ENCODE measurements around the gene ATOX1.
"Not testable (repeated sequence)": the region's sequence is repeated elsewhere in the genome, so short reads cannot be mapped to it uniquely, and the experiment has no call there.

The ATOX1 gene

GRCh38 chr5:151786468-151786867 is 28.0 kb upstream of the ATOX1 start:
- no peaks in the 10 kb centered on the region for H3K9me3 ChIP-seq (ENCODE audit: insufficient read depth, low read length)
- H3K4me3 ChIP-seq (ENCODE audit: low read length), result no peak overlapping the region
- H3K4me1 ChIP-seq (ENCODE audit: low read length), result no peaks in the 10 kb centered on the region; the same call in 1 of the 2 replicates
- H3K4me2 ChIP-seq (ENCODE audit: low read length), result no peak overlapping the region
- peaks cover 17% of the 10 kb centered on the region for H3K36me3 ChIP-seq (replicated peaks; ENCODE audit: low read depth, low read length)
- no peaks in the 10 kb centered on the region for H3K27me3 ChIP-seq (ENCODE audit: low read depth, low read length)
- H2AFZ ChIP-seq (ENCODE audit: low read depth, low read length), result no peak overlapping the region
- H3K79me2 ChIP-seq (ENCODE audit: low read length), result peaks cover 99% of the 10 kb centered on the region
- no peak overlapping the region for H3K27ac ChIP-seq (ENCODE audit: low read length)
- no peak overlapping the region for H3K9ac ChIP-seq (ENCODE audit: low read length)
- TF ChIP-seq CTCF (IDR thresholded peaks at IDR 0.05; ENCODE audit: low read depth, low read length) (no peak), EZH2phosphoT487 (IDR thresholded peaks at IDR 0.05; ENCODE audit: low read depth) (no peak)
- H4K20me1 ChIP-seq (ENCODE audit: insufficient read depth, low read length), result peaks cover 72% of the 10 kb centered on the region

GRCh38 chr5:151784141-151784540 is 25.7 kb upstream of the ATOX1 start:
- Histone ChIP-seq H3K9me3 (ENCODE audit: insufficient read depth, low read length) (no peaks in the 10 kb centered on the region), H3K79me2 (ENCODE audit: low read length) (peaks cover 100% of the 10 kb centered on the region), H2AFZ (ENCODE audit: low read depth, low read length) (no peak overlapping the region), H3K27ac (ENCODE audit: low read length) (no peak overlapping the region), H4K20me1 (ENCODE audit: insufficient read depth, low read length) (peaks cover 89% of the 10 kb centered on the region), H3K27me3 (ENCODE audit: low read depth, low read length) (no peaks in the 10 kb centered on the region), H3K9ac (ENCODE audit: low read length) (no peak overlapping the region), H3K4me1 (ENCODE audit: low read length) (peaks cover 12% of the 10 kb centered on the region), H3K4me3 (ENCODE audit: low read length) (no peak overlapping the region), H3K36me3 (replicated peaks; ENCODE audit: low read depth, low read length) (peaks cover under 1% of the 10 kb centered on the region), H3K4me2 (ENCODE audit: low read length) (no peak overlapping the region)
- TF ChIP-seq EZH2phosphoT487 (IDR thresholded peaks at IDR 0.05; ENCODE audit: low read depth), result no peak
- TF ChIP-seq CTCF (IDR thresholded peaks at IDR 0.05; ENCODE audit: low read depth, low read length), result no peak

GRCh38 chr5:151783664-151784063 is 25.2 kb upstream of the ATOX1 start:
- H3K27me3 ChIP-seq (ENCODE audit: low read depth, low read length); H3K4me2 ChIP-seq (ENCODE audit: low read length); H3K4me3 ChIP-seq (ENCODE audit: low read length); H2AFZ ChIP-seq (ENCODE audit: low read depth, low read length); H3K36me3 ChIP-seq (replicated peaks; ENCODE audit: low read depth, low read length); H3K9ac ChIP-seq (ENCODE audit: low read length); H3K9me3 ChIP-seq (ENCODE audit: insufficient read depth, low read length); H3K27ac ChIP-seq (ENCODE audit: low read length): not testable (repeated sequence)
- Histone ChIP-seq H3K79me2 (ENCODE audit: low read length) (peaks cover 100% of the 10 kb centered on the region), H3K4me1 (ENCODE audit: low read length) (peaks cover 15% of the 10 kb centered on the region), H4K20me1 (ENCODE audit: insufficient read depth, low read length) (peaks cover 92% of the 10 kb centered on the region)

- H3K4me3 ChIP-seq (ENCODE audit: low read length), result no peak overlapping the region
- no peaks in the 10 kb centered on the region for H3K27me3 ChIP-seq (ENCODE audit: low read depth, low read length)
- H3K4me2 ChIP-seq (ENCODE audit: low read length), result no peak overlapping the region
- H3K36me3 ChIP-seq (replicated peaks; ENCODE audit: low read depth, low read length), result peaks cover 15% of the 10 kb centered on the region
- H4K20me1 ChIP-seq (ENCODE audit: insufficient read depth, low read length), result peaks cover 96% of the 10 kb centered on the region
- TF ChIP-seq EZH2phosphoT487 (IDR thresholded peaks at IDR 0.05; ENCODE audit: low read depth) (no peak), CTCF (IDR thresholded peaks at IDR 0.05; ENCODE audit: low read depth, low read length) (no peak)
- no peak overlapping the region for H2AFZ ChIP-seq (ENCODE audit: low read depth, low read length)
- H3K9ac ChIP-seq (ENCODE audit: low read length), result no peak overlapping the region
- no peak overlapping the region for H3K27ac ChIP-seq (ENCODE audit: low read length)
- no peaks in the 10 kb centered on the region for H3K9me3 ChIP-seq (ENCODE audit: insufficient read depth, low read length)
- peaks cover 100% of the 10 kb centered on the region for H3K79me2 ChIP-seq (ENCODE audit: low read length)
- H3K4me1 ChIP-seq (ENCODE audit: low read length), result peaks cover 15% of the 10 kb centered on the region
Observed at GRCh38 chr5:151781201-151781600, 22.8 kb upstream of the ATOX1 start.

GRCh38 chr5:151780348-151780747 is 21.9 kb upstream of the ATOX1 start:
- Histone ChIP-seq H2AFZ (ENCODE audit: low read depth, low read length) (no peak overlapping the region), H3K4me3 (ENCODE audit: low read length) (no peak overlapping the region), H3K27ac (ENCODE audit: low read length) (no peak overlapping the region), H3K4me2 (ENCODE audit: low read length) (no peak overlapping the region), H4K20me1 (ENCODE audit: insufficient read depth, low read length) (peaks cover 96% of the 10 kb centered on the region), H3K9me3 (ENCODE audit: insufficient read depth, low read length) (no peaks in the 10 kb centered on the region), H3K36me3 (replicated peaks; ENCODE audit: low read depth, low read length) (peaks cover 15% of the 10 kb centered on the region), H3K27me3 (ENCODE audit: low read depth, low read length) (no peaks in the 10 kb centered on the region), H3K9ac (ENCODE audit: low read length) (no peak overlapping the region), H3K4me1 (ENCODE audit: low read length) (peaks cover 23% of the 10 kb centered on the region), H3K79me2 (ENCODE audit: low read length) (peaks cover 100% of the 10 kb centered on the region)
- TF ChIP-seq EZH2phosphoT487 (IDR thresholded peaks at IDR 0.05; ENCODE audit: low read depth) (no peak), CTCF (IDR thresholded peaks at IDR 0.05; ENCODE audit: low read depth, low read length) (no peak)

Measured in OCI-LY3 (cell line).